Keratinocyte (primary cell): ENCODE results near the gene BAG5. TPM values are rescaled to one million over a fixed set of nuclear protein-coding genes. Genes with fewer than 3 reads are reported as not detected.

Source experiments
- DNase-seq: peaks from one replicate; pipeline ENCODE4 v3.0.0-alpha.2; 2011; ENCODE audit warnings: low read depth, missing footprints, low spot score
- FAIRE-seq: peaks from 2 replicates; lab custom pipeline; 2011; peaks lifted over from hg19 to GRCh38; lab: Jason Lieb, UNC
- H2AFZ ChIP-seq: 2 replicates; pipeline ENCODE4 v1.6.0; 2012; ENCODE audit warnings: low read length, control low read depth, inconsistent platforms; ENCODE audit not compliant: control insufficient read depth
- H3K27ac ChIP-seq: 2 replicates; pipeline ENCODE4 v1.5.1; 2011; ENCODE audit warnings: low read length; ENCODE audit not compliant: control insufficient read depth, insufficient read depth
- H3K27me3 ChIP-seq: 3 replicates; pipeline ENCODE4 v1.6.0; 2011; ENCODE audit warnings: low read length; ENCODE audit not compliant: control insufficient read depth, insufficient read depth; ENCODE audit errors: extremely low read depth
- H3K36me3 ChIP-seq, 2 experiments: 2 replicates in 1 of 2; 3 replicates in 1 of 2; pipeline ENCODE4 v1.5.1; 2011; ENCODE audit warnings: low read length in 2 of 2, mild to moderate bottlenecking in 1 of 2; ENCODE audit not compliant: control insufficient read depth in 2 of 2, insufficient read depth in 2 of 2; ENCODE audit errors: extremely low read depth in 1 of 2
- H3K4me1 ChIP-seq: 3 replicates; pipeline ENCODE4 v1.5.1; 2011; ENCODE audit warnings: low read length; ENCODE audit not compliant: control insufficient read depth, insufficient read depth; ENCODE audit errors: extremely low read depth
- H3K4me2 ChIP-seq: 3 replicates; pipeline ENCODE4 v1.6.0; 2011; ENCODE audit warnings: low read depth, low read length; ENCODE audit not compliant: control insufficient read depth, insufficient read depth; ENCODE audit errors: extremely low read depth
- H3K4me3 ChIP-seq, 3 experiments: fragments of 200-600 bp in 1 of 3; sonication (generic) in 1 of 3; 2 replicates in 2 of 3; 3 replicates in 1 of 3; pipeline ENCODE4 v1.5.1; 2011 to 2016; ENCODE audit warnings: low read length in 3 of 3, mild to moderate bottlenecking in 3 of 3, control low read depth in 2 of 3, inconsistent platforms in 1 of 3, low read depth in 1 of 3, mixed read lengths in 1 of 3, mixed run types in 1 of 3, moderate library complexity in 1 of 3; ENCODE audit not compliant: control insufficient read depth in 2 of 3, insufficient read depth in 2 of 3; ENCODE audit errors: extremely low read depth in 1 of 3
- H3K79me2 ChIP-seq: 2 replicates; pipeline ENCODE4 v1.6.0; 2012; ENCODE audit warnings: low read length; ENCODE audit not compliant: control insufficient read depth, insufficient read depth
- H3K9ac ChIP-seq: 3 replicates; pipeline ENCODE4 v1.6.0; 2011; ENCODE audit warnings: low read length; ENCODE audit not compliant: control insufficient read depth, insufficient read depth; ENCODE audit errors: extremely low read depth
- H3K9me1 ChIP-seq: 3 replicates; pipeline ENCODE4 v1.6.0; 2011; ENCODE audit warnings: low read length; ENCODE audit not compliant: control insufficient read depth, insufficient read depth; ENCODE audit errors: extremely low read depth
- H3K9me3 ChIP-seq: 2 replicates; pipeline ENCODE4 v1.5.1; 2012; ENCODE audit warnings: low read depth, low read length; ENCODE audit not compliant: control insufficient read depth
- H4K20me1 ChIP-seq: 3 replicates; pipeline ENCODE4 v1.6.0; 2011; ENCODE audit warnings: low read length; ENCODE audit not compliant: control insufficient read depth, insufficient read depth; ENCODE audit errors: extremely low read depth
- EZH2 ChIP-seq: IDR thresholded peaks from one replicate; pipeline ENCODE4 v1.6.1; 2012; ENCODE audit warnings: inconsistent platforms, mild to moderate bottlenecking, low read length, moderate library complexity
- dilution Hi-C: fragments of 300-500 bp; cut with MboI; formaldehyde crosslinking; loops from one replicate; pipeline ENCODE4 v1.7.0; 2020; ENCODE audit warnings: low sequenced_read_pairs; ENCODE audit not compliant: extremely low pct_ligation_motif_present
- polyA plus RNA-seq, 5 experiments: library from polyadenylated mRNA; depleted of rRNA in 3 of 5; stranded (reverse) in 3 of 5; stranded (forward) in 1 of 5; unstranded in 1 of 5; fragments of >200 nt; gene quantifications; 1 replicate in 1 of 5; 2 replicates in 3 of 5; 3 replicates in 1 of 5; pipeline versions ENCODE4 v1.2.1 to v1.2.3, GENCODE V29; 2011 to 2012; ENCODE audit warnings: missing spikeins in 2 of 5, low read depth in 1 of 5, low replicate concordance in 1 of 5
- small RNA-seq, 3 experiments: library from RNA; depleted of rRNA; stranded (forward); fragments of <200 nt; gene quantifications; one replicate each; pipeline ENCODE3, GENCODE V24; 2012; ENCODE audit warnings: low read depth in 3 of 3, low replicate concordance in 1 of 3; ENCODE audit not compliant: insufficient read length in 3 of 3
- TF ChIP-seq, protein P1 (sequence below), 3 experiments: IDR thresholded peaks in 1 of 3; conservative IDR thresholded peaks in 1 of 3; optimal IDR thresholded peaks in 1 of 3; 2 replicates in 2 of 3; 3 replicates in 1 of 3; pipeline versions ENCODE3 to v1.5.1; 2011; ENCODE audit warnings: low read length in 3 of 3, mild to moderate bottlenecking in 3 of 3, moderate library complexity in 2 of 3, control low read depth in 1 of 3, inconsistent platforms in 1 of 3; ENCODE audit not compliant: insufficient read depth in 2 of 3; ENCODE audit errors: extremely low read depth in 1 of 3

Gene BAG5
- polyA plus RNA-seq, 1 donor (not counting 4 experiments of a cell fraction or from before 2014, with no cell fraction given): 14.4 TPM

DNA sequence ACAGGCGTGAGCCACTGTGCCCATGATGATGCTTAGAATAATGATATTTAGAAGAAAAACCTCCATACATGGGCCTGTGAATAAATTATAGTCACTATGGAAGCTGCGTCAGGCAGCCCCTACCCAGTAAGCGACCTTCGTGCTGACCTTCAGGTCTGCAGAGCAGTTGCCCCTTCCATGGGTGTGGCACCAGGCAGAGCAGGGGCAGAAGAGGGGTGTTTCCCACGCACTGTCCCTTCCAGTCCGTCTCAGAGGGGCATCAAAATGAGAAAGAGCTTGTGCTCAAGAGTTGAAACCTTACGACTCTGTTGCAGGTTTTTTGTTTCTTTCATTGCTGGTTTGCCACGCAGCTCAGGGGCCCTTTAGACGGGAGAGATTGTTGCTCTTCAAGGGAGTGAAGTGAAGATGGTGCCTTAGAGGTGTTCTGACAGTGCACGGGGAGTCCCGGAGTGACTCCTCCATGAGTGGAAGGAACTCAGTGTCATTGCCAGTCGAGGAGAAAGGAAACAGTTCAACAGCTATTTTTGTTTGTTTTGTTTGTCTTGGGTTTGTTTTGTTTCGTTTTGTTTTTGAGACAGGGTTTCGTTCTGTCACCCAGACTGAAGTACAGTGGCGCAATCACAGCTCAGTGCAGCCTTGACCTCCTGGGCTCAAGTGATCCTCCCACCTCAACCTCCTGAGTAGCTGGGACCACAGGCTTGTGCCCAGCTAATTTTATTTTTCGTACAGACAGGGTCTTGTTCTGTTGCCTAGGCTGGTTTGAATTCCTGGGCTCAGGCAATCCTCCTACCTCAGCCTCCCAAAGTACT is 53.7 kb downstream of the BAG5 start:
- no peaks in the 10 kb centered on the region for H3K9me3 ChIP-seq
- H3K9me1 ChIP-seq: peaks cover 4% of the 10 kb centered on the region
- H3K79me2 ChIP-seq: no peaks in the 10 kb centered on the region
- H3K4me3 ChIP-seq: no peak overlapping the region
- peaks cover 15% of the 10 kb centered on the region for H3K4me1 ChIP-seq
- H3K4me2 ChIP-seq: no peak overlapping the region
- DNase-seq (no peak), FAIRE-seq (no peak)
- TF ChIP-seq, protein P1, sequence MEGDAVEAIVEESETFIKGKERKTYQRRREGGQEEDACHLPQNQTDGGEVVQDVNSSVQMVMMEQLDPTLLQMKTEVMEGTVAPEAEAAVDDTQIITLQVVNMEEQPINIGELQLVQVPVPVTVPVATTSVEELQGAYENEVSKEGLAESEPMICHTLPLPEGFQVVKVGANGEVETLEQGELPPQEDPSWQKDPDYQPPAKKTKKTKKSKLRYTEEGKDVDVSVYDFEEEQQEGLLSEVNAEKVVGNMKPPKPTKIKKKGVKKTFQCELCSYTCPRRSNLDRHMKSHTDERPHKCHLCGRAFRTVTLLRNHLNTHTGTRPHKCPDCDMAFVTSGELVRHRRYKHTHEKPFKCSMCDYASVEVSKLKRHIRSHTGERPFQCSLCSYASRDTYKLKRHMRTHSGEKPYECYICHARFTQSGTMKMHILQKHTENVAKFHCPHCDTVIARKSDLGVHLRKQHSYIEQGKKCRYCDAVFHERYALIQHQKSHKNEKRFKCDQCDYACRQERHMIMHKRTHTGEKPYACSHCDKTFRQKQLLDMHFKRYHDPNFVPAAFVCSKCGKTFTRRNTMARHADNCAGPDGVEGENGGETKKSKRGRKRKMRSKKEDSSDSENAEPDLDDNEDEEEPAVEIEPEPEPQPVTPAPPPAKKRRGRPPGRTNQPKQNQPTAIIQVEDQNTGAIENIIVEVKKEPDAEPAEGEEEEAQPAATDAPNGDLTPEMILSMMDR (optimal IDR thresholded peaks at IDR 0.05 in 1 of 3, IDR thresholded peaks at IDR 0.05 in 1 of 3, conservative IDR thresholded peaks at IDR 0.05 in 1 of 3; ENCODE audit: extremely low read depth in 1 of 3, insufficient read depth in 2 of 3, low read length in 3 of 3): no peak
- no peak for TF ChIP-seq EZH2
- H3K27me3 ChIP-seq: no peaks in the 10 kb centered on the region
- no peak overlapping the region for H2AFZ ChIP-seq
- no peak overlapping the region for H3K9ac ChIP-seq
- dilution Hi-C loops: no loop called here
- H3K27ac ChIP-seq: no peak overlapping the region
- H3K36me3 ChIP-seq: peaks cover 40 to 44% of the 10 kb centered on the region in 2 experiments
- H4K20me1 ChIP-seq: peaks cover 5% of the 10 kb centered on the region

DNA sequence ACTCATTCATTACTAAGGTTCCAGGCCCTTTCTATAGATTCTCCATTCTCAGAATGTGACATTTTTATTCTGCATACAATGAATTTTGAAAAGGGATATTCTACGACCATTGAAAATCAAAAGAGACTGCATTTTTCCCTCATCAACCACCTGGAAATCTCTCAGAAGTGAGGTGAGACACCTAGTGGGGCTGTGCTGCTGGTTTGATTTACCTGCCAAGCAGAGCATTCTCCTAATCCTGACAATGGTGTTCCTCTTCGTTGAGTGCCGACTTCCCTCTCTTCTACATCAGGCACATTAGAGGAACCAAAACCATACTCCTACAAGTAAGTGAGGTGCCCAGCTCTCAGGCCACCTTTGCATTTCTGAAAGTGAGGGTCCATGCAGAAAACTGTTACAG is 54.7 kb downstream of the BAG5 start:
- H3K79me2 ChIP-seq: no peaks in the 10 kb centered on the region
- H3K27ac ChIP-seq: no peak overlapping the region
- H4K20me1 ChIP-seq: peaks cover 5% of the 10 kb centered on the region
- FAIRE-seq: no peak
- H3K4me3 ChIP-seq: no peak overlapping the region
- dilution Hi-C loops: no loop called here
- H3K9ac ChIP-seq: no peak overlapping the region
- H3K4me1 ChIP-seq: peaks cover 6% of the 10 kb centered on the region
- peaks cover 49% of the 10 kb centered on the region in 2 experiments for H3K36me3 ChIP-seq
- H3K9me1 ChIP-seq: peaks cover 4% of the 10 kb centered on the region
- TF ChIP-seq EZH2: no peak
- TF ChIP-seq, protein P1 (optimal IDR thresholded peaks at IDR 0.05 in 1 of 3, IDR thresholded peaks at IDR 0.05 in 1 of 3, conservative IDR thresholded peaks at IDR 0.05 in 1 of 3; ENCODE audit: extremely low read depth in 1 of 3, insufficient read depth in 2 of 3, low read length in 3 of 3): no peak
- no peak for DNase-seq
- no peaks in the 10 kb centered on the region for H3K27me3 ChIP-seq
- H3K9me3 ChIP-seq: no peaks in the 10 kb centered on the region
- no peak overlapping the region for H2AFZ ChIP-seq
- H3K4me2 ChIP-seq: no peak overlapping the region

Small RNA genes within 50 kb of the gene (small RNA-seq; reads per million reads assigned to genes)
- gene RNU4-68P (0 reads per million in 3 experiments), gene RNU7-160P (0 reads per million in 3 experiments)

Other genes starting within 250 kb of the BAG5 start
- gene EIF5, start 228.4 kb downstream of the BAG5 start, polyA plus RNA-seq: 139 to 283 TPM (median 221 TPM) in 3 replicates
- 104 to 133 TPM (median 109 TPM) in 3 replicates for gene MARK3, start 177.2 kb downstream of the BAG5 start, polyA plus RNA-seq
- 8.2 to 60.7 TPM (median 10.0 TPM) in 3 replicates for gene CKB, start 39.8 kb downstream of the BAG5 start, polyA plus RNA-seq
- 4.4 to 8.9 TPM (median 5.9 TPM) in 3 replicates for gene TRMT61A, start 33.5 kb downstream of the BAG5 start, polyA plus RNA-seq
- 20.6 to 26.1 TPM (median 24.8 TPM) in 3 replicates for gene COA8, start 303 bp upstream of the BAG5 start, polyA plus RNA-seq
- 113 to 130 TPM (median 116 TPM) in 3 replicates for gene KLC1, start 66.6 kb upstream of the BAG5 start, polyA plus RNA-seq
- gene XRCC3, start 152.8 kb upstream of the BAG5 start, polyA plus RNA-seq: 10.3 to 21.0 TPM (median 14.8 TPM) in 3 replicates
- 116 to 147 TPM (median 130 TPM) in 3 replicates for gene ZFYVE21, start 153.2 kb upstream of the BAG5 start, polyA plus RNA-seq